ENCODE results near the gene NBEA.

The NBEA gene

DNA sequence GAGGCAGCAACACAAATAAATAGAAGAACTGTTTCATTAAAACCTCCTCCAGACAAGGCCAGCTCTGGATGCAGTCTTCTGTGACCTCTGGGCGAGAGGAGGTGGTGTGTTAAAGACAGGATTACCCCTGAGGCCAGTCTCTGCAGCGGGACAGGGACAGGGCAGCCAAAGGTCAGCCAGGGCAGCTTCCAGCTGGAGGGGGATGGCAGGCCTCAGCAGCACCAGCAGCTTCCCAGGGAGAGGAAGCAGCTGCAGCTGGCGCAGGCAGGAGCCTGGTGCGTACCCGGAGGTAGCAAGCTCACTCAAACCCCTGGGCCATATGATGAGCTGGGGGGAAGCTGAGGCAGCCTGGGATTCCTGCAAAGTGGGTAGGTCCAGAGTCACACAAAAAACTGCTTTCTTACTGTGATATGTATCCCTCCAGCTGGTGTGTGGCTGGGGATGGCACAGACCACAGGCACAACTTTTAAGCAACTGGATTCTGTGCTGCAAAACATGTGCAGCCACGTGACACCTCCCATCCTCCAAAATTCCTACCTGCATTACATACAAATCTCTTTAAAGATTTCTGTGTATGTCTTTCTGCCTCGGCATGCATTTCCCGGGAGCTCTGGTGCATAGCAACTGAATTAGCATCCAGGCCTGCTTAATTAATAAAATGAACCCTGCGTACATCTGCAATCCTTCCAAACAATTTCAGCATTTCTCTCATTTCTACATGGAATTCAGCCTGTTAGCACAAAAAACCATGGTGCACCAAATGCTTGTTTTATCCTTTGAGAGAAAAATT is 772.7 kb downstream of the NBEA start:
- Histone ChIP-seq H2BK120ac (ENCODE audit: low read depth, low read length) (no peak overlapping the region), H3K4me1 (ENCODE audit: control insufficient read depth in 2 of 2, insufficient read depth in 1 of 2, low read depth in 1 of 2, low read length in 2 of 2) (peaks cover 4 to 10% of the 10 kb centered on the region in 2 donors), H3K79me1 (ENCODE audit: low read depth, low read length) (no peaks in the 10 kb centered on the region), H2AFZ (ENCODE audit: low read length) (peak overlapping the region; percentile 3), H3K4ac (ENCODE audit: low read length) (no peak overlapping the region), H3K23ac (ENCODE audit: low read depth, low read length, poor library complexity) (peak overlapping the region; percentile 36), H4K8ac (ENCODE audit: low read depth, low read length) (no peak overlapping the region), H4K91ac (ENCODE audit: low read depth, low read length, poor library complexity) (peak overlapping the region; percentile 6), H2BK5ac (ENCODE audit: low read length) (no peak overlapping the region), H2BK15ac (ENCODE audit: low read length) (no peak overlapping the region), H3K4me3 (ENCODE audit: low read length in 2 of 2) (no peak overlapping the region), H3K27ac (replicated peaks; ENCODE audit: low read length) (peak overlapping the region; percentile 9), H3K4me2 (ENCODE audit: insufficient read depth, low read length, poor library complexity, severe bottlenecking) (no peak overlapping the region), H3K9ac (ENCODE audit: low read depth, low read length, poor library complexity) (peak overlapping the region; percentile 21), H2BK12ac (ENCODE audit: low read length) (no peak overlapping the region), H2AK5ac (ENCODE audit: low read depth, low read length) (peak overlapping the region; percentile 11), H3K9me3 (replicated peaks in 1 of 2; ENCODE audit: control insufficient read depth in 2 of 2, insufficient read depth in 1 of 2, low read depth in 1 of 2, low read length in 2 of 2) (no peaks in the 10 kb centered on the region), H3K27me3 (ENCODE audit: control insufficient read depth in 3 of 3, insufficient read depth in 3 of 3, low read depth in 1 of 3, low read length in 3 of 3) (no peaks in the 10 kb centered on the region), H3K14ac (ENCODE audit: low read length) (no peak overlapping the region), H3K18ac (ENCODE audit: low read length) (peak overlapping the region; percentile 48), H3K36me3 (replicated peaks in 1 of 2; ENCODE audit: control insufficient read depth in 2 of 2, insufficient read depth in 2 of 2, low read length in 2 of 2) (no peaks in the 10 kb centered on the region)
- DNase-seq (ENCODE audit: low spot score) = no peak
- WGBS, 2 donors (ENCODE audit: extremely low coverage in 2 of 2, insufficient read length in 2 of 2, insufficient replicate concordance in 1 of 2) = no CpG with 5 or more reads among the region's 9 CpGs

DNA sequence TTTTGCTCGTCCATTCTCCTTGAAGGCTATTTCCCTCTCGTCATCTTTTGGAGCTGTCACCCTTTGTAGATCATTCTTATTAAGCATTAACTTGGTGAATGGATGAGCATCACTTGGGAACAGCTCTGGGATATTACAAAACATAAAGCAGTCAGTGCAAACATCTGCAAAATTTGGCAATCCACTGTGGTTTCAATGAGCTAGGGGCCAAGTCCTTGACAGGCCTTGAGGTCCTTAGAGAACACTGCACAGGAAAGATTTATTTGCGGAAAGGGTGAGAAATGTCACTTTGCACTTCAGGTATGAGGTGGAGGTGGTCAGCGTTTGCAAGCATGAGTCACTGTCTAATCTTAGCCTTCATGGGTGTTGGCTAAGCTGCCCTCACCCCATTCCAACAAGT is 774.1 kb downstream of the NBEA start:
- Histone ChIP-seq H3K4me3 (ENCODE audit: low read length in 2 of 2) (no peak overlapping the region), H3K79me1 (ENCODE audit: low read depth, low read length) (no peaks in the 10 kb centered on the region), H3K9ac (ENCODE audit: low read depth, low read length, poor library complexity) (no peak overlapping the region), H3K9me3 (replicated peaks in 1 of 2; ENCODE audit: control insufficient read depth in 2 of 2, insufficient read depth in 1 of 2, low read depth in 1 of 2, low read length in 2 of 2) (no peaks in the 10 kb centered on the region), H3K4me1 (ENCODE audit: control insufficient read depth in 2 of 2, insufficient read depth in 1 of 2, low read depth in 1 of 2, low read length in 2 of 2) (peaks cover 4 to 10% of the 10 kb centered on the region in 2 donors), H3K18ac (ENCODE audit: low read length) (no peak overlapping the region), H3K14ac (ENCODE audit: low read length) (no peak overlapping the region), H4K8ac (ENCODE audit: low read depth, low read length) (no peak overlapping the region), H2AFZ (ENCODE audit: low read length) (no peak overlapping the region), H2BK5ac (ENCODE audit: low read length) (no peak overlapping the region), H3K4me2 (ENCODE audit: insufficient read depth, low read length, poor library complexity, severe bottlenecking) (no peak overlapping the region), H3K23ac (ENCODE audit: low read depth, low read length, poor library complexity) (no peak overlapping the region), H2AK5ac (ENCODE audit: low read depth, low read length) (no peak overlapping the region), H2BK15ac (ENCODE audit: low read length) (no peak overlapping the region), H3K27ac (replicated peaks; ENCODE audit: low read length) (no peak overlapping the region), H3K36me3 (replicated peaks in 1 of 2; ENCODE audit: control insufficient read depth in 2 of 2, insufficient read depth in 2 of 2, low read length in 2 of 2) (no peaks in the 10 kb centered on the region), H2BK120ac (ENCODE audit: low read depth, low read length) (no peak overlapping the region), H4K91ac (ENCODE audit: low read depth, low read length, poor library complexity) (no peak overlapping the region), H2BK12ac (ENCODE audit: low read length) (no peak overlapping the region), H3K4ac (ENCODE audit: low read length) (no peak overlapping the region), H3K27me3 (ENCODE audit: control insufficient read depth in 3 of 3, insufficient read depth in 3 of 3, low read depth in 1 of 3, low read length in 3 of 3) (no peaks in the 10 kb centered on the region)
- no CpG with 5 or more reads among the region's 4 CpGs for WGBS, 2 donors (ENCODE audit: extremely low coverage in 2 of 2, insufficient read length in 2 of 2, insufficient replicate concordance in 1 of 2)
- no peak for DNase-seq (ENCODE audit: low spot score)

DNA sequence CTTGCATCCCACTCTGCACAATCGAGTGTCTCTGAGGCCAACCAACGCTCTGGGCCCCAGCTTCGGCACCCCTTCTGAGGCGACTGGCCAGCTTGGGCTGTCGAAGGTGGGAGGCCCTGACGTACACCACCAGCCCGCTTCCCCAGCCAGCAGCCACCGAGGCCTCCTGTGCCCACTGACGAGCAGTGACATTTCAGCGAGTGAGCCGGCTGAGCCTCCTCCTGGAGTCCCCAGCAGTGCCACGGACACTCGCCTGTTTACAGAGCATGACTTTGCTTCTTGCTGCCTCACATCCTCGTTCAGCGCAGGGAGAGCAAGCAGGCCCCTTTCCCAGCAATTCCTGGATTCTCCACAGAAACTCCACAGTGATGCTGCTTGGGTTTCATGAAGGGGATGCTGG is 774.7 kb downstream of the NBEA start:
- Histone ChIP-seq H3K27ac (replicated peaks; ENCODE audit: low read length) (no peak overlapping the region), H2BK5ac (ENCODE audit: low read length) (no peak overlapping the region), H3K4me2 (ENCODE audit: insufficient read depth, low read length, poor library complexity, severe bottlenecking) (no peak overlapping the region), H2AK5ac (ENCODE audit: low read depth, low read length) (no peak overlapping the region), H3K4me3 (ENCODE audit: low read length in 2 of 2) (no peak overlapping the region), H2AFZ (ENCODE audit: low read length) (peak overlapping the region; percentile 10), H3K23ac (ENCODE audit: low read depth, low read length, poor library complexity) (no peak overlapping the region), H3K79me1 (ENCODE audit: low read depth, low read length) (no peaks in the 10 kb centered on the region), H3K27me3 (ENCODE audit: control insufficient read depth in 3 of 3, insufficient read depth in 3 of 3, low read depth in 1 of 3, low read length in 3 of 3) (no peaks in the 10 kb centered on the region), H3K36me3 (replicated peaks in 1 of 2; ENCODE audit: control insufficient read depth in 2 of 2, insufficient read depth in 2 of 2, low read length in 2 of 2) (no peaks in the 10 kb centered on the region), H3K14ac (ENCODE audit: low read length) (no peak overlapping the region), H4K8ac (ENCODE audit: low read depth, low read length) (no peak overlapping the region), H2BK12ac (ENCODE audit: low read length) (no peak overlapping the region), H3K9me3 (replicated peaks in 1 of 2; ENCODE audit: control insufficient read depth in 2 of 2, insufficient read depth in 1 of 2, low read depth in 1 of 2, low read length in 2 of 2) (no peaks in the 10 kb centered on the region), H2BK15ac (ENCODE audit: low read length) (no peak overlapping the region), H3K18ac (ENCODE audit: low read length) (no peak overlapping the region), H2BK120ac (ENCODE audit: low read depth, low read length) (no peak overlapping the region), H3K4me1 (ENCODE audit: control insufficient read depth in 2 of 2, insufficient read depth in 1 of 2, low read depth in 1 of 2, low read length in 2 of 2) (peaks cover 4 to 10% of the 10 kb centered on the region in 2 donors), H3K4ac (ENCODE audit: low read length) (no peak overlapping the region), H4K91ac (ENCODE audit: low read depth, low read length, poor library complexity) (no peak overlapping the region), H3K9ac (ENCODE audit: low read depth, low read length, poor library complexity) (no peak overlapping the region)
- WGBS, 2 donors (ENCODE audit: extremely low coverage in 2 of 2, insufficient read length in 2 of 2, insufficient replicate concordance in 1 of 2) = no CpG with 5 or more reads among the region's 15 CpGs
- DNase-seq (ENCODE audit: low spot score) = no peak

DNA sequence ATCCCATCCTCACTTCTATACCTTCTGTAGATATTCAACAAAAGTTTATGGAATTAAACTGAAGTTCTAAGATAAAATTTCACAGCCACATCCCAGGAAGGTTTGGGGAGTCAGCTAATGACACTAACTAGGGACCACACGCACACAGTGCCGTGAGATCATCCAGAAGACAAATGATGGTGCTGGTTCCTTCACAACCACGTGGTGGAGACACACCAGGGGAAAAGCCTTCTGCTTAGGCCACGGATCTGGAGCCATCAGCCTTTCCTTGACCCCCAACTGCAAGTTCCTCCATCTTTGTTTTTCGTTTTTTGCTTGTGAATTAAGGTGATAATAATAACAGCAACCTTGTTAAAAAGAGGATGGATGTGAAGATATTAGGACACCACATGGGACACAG is 776.0 kb downstream of the NBEA start:
- Histone ChIP-seq H3K9me3 (replicated peaks in 1 of 2; ENCODE audit: control insufficient read depth in 2 of 2, insufficient read depth in 1 of 2, low read depth in 1 of 2, low read length in 2 of 2) (no peaks in the 10 kb centered on the region), H3K14ac (ENCODE audit: low read length) (no peak overlapping the region), H3K18ac (ENCODE audit: low read length) (no peak overlapping the region), H3K27me3 (ENCODE audit: control insufficient read depth in 3 of 3, insufficient read depth in 3 of 3, low read depth in 1 of 3, low read length in 3 of 3) (no peaks in the 10 kb centered on the region), H3K4me2 (ENCODE audit: insufficient read depth, low read length, poor library complexity, severe bottlenecking) (no peak overlapping the region), H3K4me1 (ENCODE audit: control insufficient read depth in 2 of 2, insufficient read depth in 1 of 2, low read depth in 1 of 2, low read length in 2 of 2) (peaks cover 4 to 10% of the 10 kb centered on the region in 2 donors), H2BK15ac (ENCODE audit: low read length) (no peak overlapping the region), H4K91ac (ENCODE audit: low read depth, low read length, poor library complexity) (no peak overlapping the region), H2AK5ac (ENCODE audit: low read depth, low read length) (no peak overlapping the region), H2BK5ac (ENCODE audit: low read length) (no peak overlapping the region), H3K9ac (ENCODE audit: low read depth, low read length, poor library complexity) (no peak overlapping the region), H2BK120ac (ENCODE audit: low read depth, low read length) (no peak overlapping the region), H3K36me3 (replicated peaks in 1 of 2; ENCODE audit: control insufficient read depth in 2 of 2, insufficient read depth in 2 of 2, low read length in 2 of 2) (no peaks in the 10 kb centered on the region), H3K4ac (ENCODE audit: low read length) (no peak overlapping the region), H3K23ac (ENCODE audit: low read depth, low read length, poor library complexity) (no peak overlapping the region), H3K79me1 (ENCODE audit: low read depth, low read length) (no peaks in the 10 kb centered on the region), H3K4me3 (ENCODE audit: low read length in 2 of 2) (no peak overlapping the region), H3K27ac (replicated peaks; ENCODE audit: low read length) (no peak overlapping the region), H4K8ac (ENCODE audit: low read depth, low read length) (no peak overlapping the region), H2AFZ (ENCODE audit: low read length) (no peak overlapping the region), H2BK12ac (ENCODE audit: low read length) (no peak overlapping the region)
- DNase-seq (ENCODE audit: low spot score) = no peak
- no CpG with 5 or more reads among the region's 5 CpGs for WGBS, 2 donors (ENCODE audit: extremely low coverage in 2 of 2, insufficient read length in 2 of 2, insufficient replicate concordance in 1 of 2)
